Trophoblast cell (in vitro differentiated cells and primary cell): Measurements from ENCODE around the gene UBE2U.
"Not testable (repeated sequence)": the region's sequence is repeated elsewhere in the genome, so short reads cannot be mapped to it uniquely, and the experiment has no call there.

Experiments
- DNase-seq, 2 donors: peaks; one replicate each; pipeline ENCODE4 v3.0.0-alpha.2; 2016
- H2AFZ ChIP-seq: 2 replicates; pipeline ENCODE4 v1.6.1; 2013; ENCODE audit warnings: low read length, moderate library complexity, mild to moderate bottlenecking; ENCODE audit not compliant: insufficient read depth, poor library complexity
- H2AK5ac ChIP-seq: 2 replicates; pipeline ENCODE4 v1.6.1; 2013; ENCODE audit warnings: mild to moderate bottlenecking, low read length
- H2BK120ac ChIP-seq: 2 replicates; pipeline ENCODE4 v1.6.1; 2013; ENCODE audit warnings: low read length, mild to moderate bottlenecking, moderate library complexity; ENCODE audit not compliant: insufficient read depth, poor library complexity
- H2BK12ac ChIP-seq: 2 replicates; pipeline ENCODE4 v1.6.1; 2013; ENCODE audit warnings: mild to moderate bottlenecking, low read length, moderate library complexity
- H2BK5ac ChIP-seq: 2 replicates; pipeline ENCODE4 v1.6.1; 2013; ENCODE audit warnings: low read length, low read depth, moderate library complexity, mild to moderate bottlenecking; ENCODE audit not compliant: poor library complexity
- H3K14ac ChIP-seq: 2 replicates; pipeline ENCODE4 v1.6.1; 2013; ENCODE audit warnings: mild to moderate bottlenecking, low read length
- H3K18ac ChIP-seq: 2 replicates; pipeline ENCODE4 v1.6.1; 2013; ENCODE audit warnings: mild to moderate bottlenecking, low read length
- H3K23ac ChIP-seq: 2 replicates; pipeline ENCODE4 v1.6.1; 2013; ENCODE audit warnings: low read length
- H3K27ac ChIP-seq: 2 replicates; pipeline ENCODE4 v1.5.1; 2013; ENCODE audit warnings: low read depth, mild to moderate bottlenecking, inconsistent platforms, low read length, moderate library complexity
- H3K27me3 ChIP-seq: 2 replicates; pipeline ENCODE4 v1.6.1; 2013; ENCODE audit warnings: inconsistent platforms, mild to moderate bottlenecking, low read length, moderate library complexity; ENCODE audit not compliant: insufficient read depth
- H3K36me3 ChIP-seq, 2 experiments: 1 replicate in 1 of 2; 2 replicates in 1 of 2; pipeline ENCODE4 v1.6.1; 2013; ENCODE audit warnings: low read length in 2 of 2, mild to moderate bottlenecking in 2 of 2, moderate library complexity in 1 of 2; ENCODE audit not compliant: insufficient read depth in 2 of 2, control insufficient read depth in 1 of 2
- H3K4ac ChIP-seq: 2 replicates; pipeline ENCODE4 v1.6.1; 2013; ENCODE audit warnings: low read depth, mild to moderate bottlenecking, low read length, moderate library complexity
- H3K4me1 ChIP-seq, 2 experiments: 1 replicate in 1 of 2; 2 replicates in 1 of 2; pipeline ENCODE4 v1.6.1; 2013; ENCODE audit warnings: low read length in 2 of 2, mild to moderate bottlenecking in 2 of 2, moderate library complexity in 1 of 2; ENCODE audit not compliant: insufficient read depth in 2 of 2, control insufficient read depth in 1 of 2
- H3K4me2 ChIP-seq: 2 replicates; pipeline ENCODE4 v1.6.1; 2013; ENCODE audit warnings: inconsistent platforms, mild to moderate bottlenecking, low read length, moderate library complexity
- H3K4me3 ChIP-seq: 2 replicates; pipeline ENCODE4 v1.5.1; 2013; ENCODE audit warnings: mild to moderate bottlenecking, low read depth, low read length, inconsistent platforms
- H3K79me1 ChIP-seq: one replicate; pipeline ENCODE4 v1.6.1; 2013; ENCODE audit warnings: low read length
- H3K79me2 ChIP-seq: 2 replicates; pipeline ENCODE4 v1.6.1; 2013; ENCODE audit warnings: low read length, mild to moderate bottlenecking; ENCODE audit not compliant: control insufficient read depth, insufficient read depth, poor library complexity
- H3K9ac ChIP-seq: 2 replicates; pipeline ENCODE4 v1.6.1; 2013; ENCODE audit warnings: mild to moderate bottlenecking, low read length
- H3K9me3 ChIP-seq: 2 replicates; pipeline ENCODE4 v1.6.1; 2013; ENCODE audit warnings: low read depth, mild to moderate bottlenecking, control low read depth, inconsistent platforms, low read length; ENCODE audit not compliant: insufficient read depth
- H4K12ac ChIP-seq: 2 replicates; pipeline ENCODE4 v1.6.1; 2013; ENCODE audit warnings: low read depth, mild to moderate bottlenecking, low read length, moderate library complexity
- H4K8ac ChIP-seq: 2 replicates; pipeline ENCODE4 v1.6.1; 2013; ENCODE audit warnings: low read depth, mild to moderate bottlenecking, low read length, moderate library complexity
- H4K91ac ChIP-seq: one replicate; pipeline ENCODE4 v1.6.1; 2013; ENCODE audit warnings: low read depth, mild to moderate bottlenecking, low read length, moderate library complexity
- WGBS: extraction: QIAGEN DNeasy Blood & Tissue Kit; methylation state at CpG from one replicate; pipeline ENCODE4 v1.1.7; 2013; ENCODE audit warnings: missing lambda C conversion rate; ENCODE audit not compliant: insufficient read length, insufficient coverage; ENCODE audit errors: extremely low coverage; 5-methylcytosine and 5-hydroxymethylcytosine counted together

Gene UBE2U

DNA sequence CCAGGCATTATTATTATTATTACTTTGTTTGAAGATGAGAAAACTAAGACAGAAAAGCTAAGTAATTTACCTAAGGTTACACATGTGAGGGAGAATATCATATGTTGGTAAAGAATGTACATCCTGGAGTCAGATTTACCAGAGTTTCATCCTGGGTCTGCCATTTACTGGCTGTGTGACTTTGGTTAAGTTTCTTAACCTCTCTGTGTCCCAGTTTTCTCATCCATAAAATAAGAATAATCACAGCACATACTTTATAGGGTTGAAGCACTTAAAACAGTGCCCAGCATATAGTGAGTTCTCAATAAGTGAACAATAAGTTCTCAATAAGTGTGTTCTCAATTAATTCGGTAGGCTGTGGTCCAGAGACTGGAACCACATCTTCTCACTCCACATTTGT lies 32.5 kb downstream of the UBE2U start:
- Histone ChIP-seq H3K4me2 (no peak overlapping the region), H3K23ac (no peak overlapping the region), H3K36me3 (no peaks in the 10 kb centered on the region), H2AFZ (no peak overlapping the region), H3K79me1 (no peaks in the 10 kb centered on the region), H2BK5ac (no peak overlapping the region), H2BK12ac (no peak overlapping the region), H3K4ac (no peak overlapping the region), H3K4me1 (no peaks in the 10 kb centered on the region), H3K79me2 (no peaks in the 10 kb centered on the region), H3K18ac (no peak overlapping the region), H2AK5ac (no peak overlapping the region), H3K27me3 (no peaks in the 10 kb centered on the region), H3K27ac (no peak overlapping the region), H3K14ac (no peak overlapping the region), H3K9ac (no peak overlapping the region), H2BK120ac (no peak overlapping the region), H4K12ac (no peak overlapping the region), H4K91ac (no peak overlapping the region), H3K9me3 (no peaks in the 10 kb centered on the region), H4K8ac (no peak overlapping the region), H3K4me3 (no peak overlapping the region)
- DNase-seq: no peak
- WGBS: no CpG with 5 or more reads among the region's 1 CpG

DNA sequence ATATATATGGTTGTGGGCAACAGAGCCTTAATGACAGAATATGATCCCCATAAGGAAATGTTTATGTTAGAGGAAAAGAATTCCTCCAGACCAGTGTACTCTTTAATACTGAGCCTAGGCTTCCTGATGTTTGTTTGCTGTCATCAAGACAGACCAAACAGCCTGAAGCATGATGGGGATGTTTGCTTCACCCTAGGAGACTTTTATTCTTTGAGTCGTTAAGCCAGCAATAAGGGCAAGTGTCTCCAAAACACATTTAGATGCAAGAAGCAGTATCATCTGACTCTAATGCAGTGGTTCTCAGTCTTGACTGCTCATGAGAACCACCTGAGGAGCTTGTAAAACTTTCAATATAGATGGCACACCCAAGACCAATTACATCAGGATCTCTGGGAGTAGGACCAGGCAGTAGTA lies 33.1 kb downstream of the UBE2U start:
- H3K79me2 ChIP-seq: no peaks in the 10 kb centered on the region
- no peak overlapping the region for H4K12ac ChIP-seq
- H3K4ac ChIP-seq: no peak overlapping the region
- H3K4me3 ChIP-seq: no peak overlapping the region
- no peak for DNase-seq
- H4K91ac ChIP-seq: no peak overlapping the region
- H3K23ac ChIP-seq: no peak overlapping the region
- H3K4me1 ChIP-seq: no peaks in the 10 kb centered on the region
- H3K36me3 ChIP-seq: no peaks in the 10 kb centered on the region
- no CpG with 5 or more reads among the region's 1 CpG for WGBS
- no peak overlapping the region for H2BK5ac ChIP-seq
- H3K79me1 ChIP-seq: no peaks in the 10 kb centered on the region
- H3K4me2 ChIP-seq: no peak overlapping the region
- no peak overlapping the region for H2BK12ac ChIP-seq
- no peak overlapping the region for H3K14ac ChIP-seq
- H2AK5ac ChIP-seq: no peak overlapping the region
- no peak overlapping the region for H2AFZ ChIP-seq
- no peak overlapping the region for H3K18ac ChIP-seq
- H3K9me3 ChIP-seq: no peaks in the 10 kb centered on the region
- no peak overlapping the region for H4K8ac ChIP-seq
- H2BK120ac ChIP-seq: no peak overlapping the region
- no peak overlapping the region for H3K9ac ChIP-seq
- no peaks in the 10 kb centered on the region for H3K27me3 ChIP-seq
- no peak overlapping the region for H3K27ac ChIP-seq

DNA sequence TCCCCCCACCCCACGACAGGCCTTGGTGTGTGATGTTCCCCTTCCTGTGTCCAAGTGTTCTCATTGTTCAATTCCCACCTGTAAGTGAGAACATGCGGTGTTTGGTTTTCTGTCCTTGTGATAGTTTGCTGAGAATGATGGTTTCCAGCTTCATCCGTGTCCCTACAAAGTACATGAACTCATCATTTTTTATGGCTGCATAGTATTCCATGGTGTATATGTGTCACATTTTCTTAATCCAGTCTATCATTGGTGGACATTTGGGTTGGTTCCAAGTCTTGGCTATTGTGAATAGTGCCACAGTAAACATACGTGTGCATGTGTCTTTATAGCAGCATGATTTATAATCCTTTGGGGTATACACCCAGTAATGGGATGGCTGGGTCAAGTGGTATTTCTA lies 36.1 kb downstream of the UBE2U start:
- not testable (repeated sequence) for H3K36me3 ChIP-seq, H2BK120ac ChIP-seq, H2AK5ac ChIP-seq, H3K23ac ChIP-seq, H3K79me1 ChIP-seq, H3K9ac ChIP-seq, H3K18ac ChIP-seq, H2AFZ ChIP-seq, H3K14ac ChIP-seq, H3K79me2 ChIP-seq, H2BK5ac ChIP-seq, H4K8ac ChIP-seq, H3K9me3 ChIP-seq, H3K4ac ChIP-seq, H3K4me1 ChIP-seq, H3K4me2 ChIP-seq, H3K27me3 ChIP-seq, H2BK12ac ChIP-seq, H4K91ac ChIP-seq, H4K12ac ChIP-seq, DNase-seq, H3K27ac ChIP-seq, H3K4me3 ChIP-seq
- WGBS: no CpG with 5 or more reads among the region's 4 CpGs

DNA sequence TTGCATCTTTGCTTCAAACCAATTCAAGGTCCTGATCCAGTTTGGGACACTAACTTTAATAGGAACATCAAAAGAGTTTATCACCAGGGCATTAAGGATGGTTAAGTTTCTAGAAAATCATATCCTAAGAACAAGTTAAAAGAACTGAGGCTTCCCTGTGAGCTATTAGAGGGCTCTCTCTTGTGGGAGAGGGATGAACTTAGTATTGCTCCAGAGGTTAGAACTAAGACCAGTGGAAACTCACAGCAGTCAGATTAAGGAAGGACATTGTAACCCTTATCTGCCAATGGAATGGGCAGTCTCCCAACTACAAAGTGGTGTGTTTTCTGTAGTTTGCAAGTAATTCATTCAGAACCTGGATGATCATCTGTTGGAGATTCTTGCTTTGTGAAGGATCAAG lies 36.8 kb downstream of the UBE2U start:
- Histone ChIP-seq H2BK120ac (no peak overlapping the region), H3K79me2 (no peaks in the 10 kb centered on the region), H4K8ac (no peak overlapping the region), H4K12ac (no peak overlapping the region), H3K4me1 (peaks cover 0 to 2% of the 10 kb centered on the region in 2 experiments), H2AK5ac (no peak overlapping the region), H3K14ac (no peak overlapping the region), H3K4ac (no peak overlapping the region), H3K4me3 (no peak overlapping the region), H3K9me3 (no peaks in the 10 kb centered on the region), H2BK12ac (no peak overlapping the region), H4K91ac (no peak overlapping the region), H2AFZ (no peak overlapping the region), H3K36me3 (no peaks in the 10 kb centered on the region), H3K23ac (no peak overlapping the region), H3K9ac (no peak overlapping the region), H3K79me1 (peaks cover 2% of the 10 kb centered on the region), H3K27me3 (no peaks in the 10 kb centered on the region), H3K27ac (no peak overlapping the region), H3K18ac (no peak overlapping the region), H3K4me2 (no peak overlapping the region), H2BK5ac (no peak overlapping the region)
- DNase-seq: no peak

DNA sequence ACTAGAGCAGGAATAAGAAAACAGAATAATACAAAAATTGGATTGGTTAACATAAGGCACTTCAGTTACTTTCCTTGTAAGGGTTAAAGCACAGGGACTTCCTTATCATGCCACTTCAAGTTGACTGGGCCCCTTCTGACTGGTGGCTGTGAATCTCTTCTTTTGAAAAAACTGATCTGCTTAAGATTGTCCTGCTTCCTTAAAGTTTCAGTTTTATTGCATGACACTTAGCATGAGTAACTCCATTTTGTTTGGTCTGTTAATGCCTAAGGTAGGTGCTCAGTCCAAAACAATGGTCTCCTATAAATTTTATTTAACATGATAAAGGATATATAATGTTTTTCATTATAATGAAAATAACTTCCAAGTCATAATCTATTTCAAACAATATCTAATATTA lies 37.6 kb downstream of the UBE2U start:
- no peak overlapping the region for H2BK5ac ChIP-seq

More for the DNA sequence above, 37.6 kb downstream of the UBE2U start:
- Histone ChIP-seq H4K12ac (no peak overlapping the region), H3K4me3 (no peak overlapping the region), H3K36me3 (no peaks in the 10 kb centered on the region), H3K79me1 (peaks cover 2% of the 10 kb centered on the region), H4K8ac (no peak overlapping the region), H4K91ac (no peak overlapping the region), H3K4me1 (peaks cover 0 to 6% of the 10 kb centered on the region in 2 experiments), H2BK120ac (no peak overlapping the region), H3K14ac (no peak overlapping the region), H3K4ac (no peak overlapping the region), H2AK5ac (no peak overlapping the region), H3K27ac (no peak overlapping the region), H3K79me2 (no peaks in the 10 kb centered on the region), H2BK12ac (no peak overlapping the region), H3K18ac (no peak overlapping the region), H3K4me2 (no peak overlapping the region), H3K27me3 (no peaks in the 10 kb centered on the region), H2AFZ (no peak overlapping the region), H3K9me3 (no peaks in the 10 kb centered on the region), H3K9ac (no peak overlapping the region), H3K23ac (no peak overlapping the region)
- no peak for DNase-seq
